ENCODE measurements around the gene TMEM245.

- TF ChIP-seq CTCF (IDR thresholded peaks at IDR 0.05; ENCODE audit: low read length) = no peak
- no peak for TF ChIP-seq EZH2 (IDR thresholded peaks at IDR 0.05; ENCODE audit: borderline replicate concordance, low read length)
Observed at GRCh38 chr9:109115931-109116526, 3.7 kb downstream of the TMEM245 start.

Data from OCI-LY1 (cell line).